ENCODE data around the gene PIK3R1.
"Not testable (repeated sequence)": the region's sequence is repeated elsewhere in the genome, so short reads cannot be mapped to it uniquely, and the experiment has no call there.

Gene PIK3R1

GRCh38 chr5:68192679-68193060 lies 22.9 kb upstream of the PIK3R1 start:
- no peak for DNase-seq (ENCODE audit: low read depth in 4 of 4, low spot score in 1 of 4)

- DNase-seq (ENCODE audit: low read depth in 4 of 4, low spot score in 1 of 4): no peak
Measured at GRCh38 chr5:68193481-68194036, 22.0 kb upstream of the PIK3R1 start.

DNA sequence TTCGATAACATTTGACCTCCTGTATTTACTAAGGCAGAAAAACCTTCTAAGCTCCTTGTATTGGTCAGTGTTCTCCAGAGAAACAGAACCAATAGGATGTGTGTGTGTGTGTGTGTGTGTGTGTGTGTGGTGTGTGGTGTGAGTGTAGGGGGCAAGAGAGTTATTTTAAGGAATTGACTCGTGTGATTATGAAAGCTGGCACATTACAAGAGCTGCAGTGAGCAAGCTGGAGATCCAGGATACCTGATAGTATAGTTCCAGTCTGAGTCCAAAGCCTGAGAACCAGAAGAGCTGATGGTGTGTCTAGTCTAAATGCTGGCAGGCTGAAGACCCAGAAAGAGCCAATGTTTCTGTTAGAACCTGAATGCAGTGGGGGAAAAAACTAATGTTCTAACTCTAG lies 21.2 kb upstream of the PIK3R1 start:
- DNase-seq (ENCODE audit: low read depth in 4 of 4, low spot score in 1 of 4): no peak

- DNase-seq (ENCODE audit: low read depth in 4 of 4, low spot score in 1 of 4): no peak
Measured at GRCh38 chr5:68195137-68195536, 20.4 kb upstream of the PIK3R1 start.

GRCh38 chr5:68196876-68197275 lies 18.7 kb upstream of the PIK3R1 start:
- no peak for DNase-seq (ENCODE audit: low read depth in 4 of 4, low spot score in 1 of 4)

- DNase-seq (ENCODE audit: low read depth in 4 of 4, low spot score in 1 of 4): no peak
Measured at GRCh38 chr5:68200288-68200687, 15.3 kb upstream of the PIK3R1 start.

DNA sequence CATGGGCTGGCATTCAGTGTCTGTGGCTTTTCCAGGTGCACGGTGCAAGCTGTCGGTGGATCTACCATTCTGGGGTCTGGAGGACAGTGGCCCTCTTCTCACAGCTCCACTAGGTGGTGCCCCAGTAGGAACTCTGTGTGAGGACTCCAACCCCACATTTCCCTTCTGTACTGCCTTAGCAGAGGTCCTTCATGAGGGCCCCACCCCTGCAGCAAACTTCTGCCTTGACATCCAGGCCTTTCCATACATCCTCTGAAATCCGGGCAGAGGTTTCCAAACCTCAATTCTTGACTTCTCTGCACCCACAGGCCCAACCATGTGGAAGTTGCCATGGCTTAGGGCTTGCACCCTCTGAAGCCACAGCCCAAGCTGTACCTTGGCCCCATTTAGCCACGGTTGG lies 4.9 kb upstream of the PIK3R1 start:
- DNase-seq (ENCODE audit: low read depth in 4 of 4, low spot score in 1 of 4): not testable (repeated sequence)

GRCh38 chr5:68214482-68215207 lies 911 bp upstream of the PIK3R1 start:
- DNase-seq (ENCODE audit: low read depth in 4 of 4, low spot score in 1 of 4): peak in 1 of 4 experiments; percentile 51

DNA sequence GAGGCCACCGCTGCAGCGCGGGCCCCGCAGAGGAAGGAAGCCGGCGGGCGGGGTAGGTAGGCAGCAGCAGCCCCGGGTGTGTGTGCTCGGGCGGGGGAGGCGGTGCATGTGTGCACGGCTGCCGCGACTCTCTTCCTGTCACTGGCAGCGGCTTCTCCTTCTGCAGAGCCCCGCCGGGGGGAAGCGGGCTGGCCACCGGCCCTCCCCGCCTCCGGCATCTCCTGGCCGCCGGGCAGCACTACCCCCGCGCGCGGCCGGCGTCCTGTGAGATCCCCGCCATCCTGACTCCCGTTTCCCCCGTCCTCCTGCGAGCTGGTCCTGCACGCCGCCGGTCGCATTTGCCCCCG lies 315 bp downstream of the PIK3R1 start:
- DNase-seq (ENCODE audit: low read depth in 4 of 4, low spot score in 1 of 4): no peak

- DNase-seq (ENCODE audit: low read depth in 4 of 4, low spot score in 1 of 4): peak in 3 of 4 experiments; percentile 31 to 59 (median 37)
Measured at GRCh38 chr5:68216245-68217046, 890 bp downstream of the PIK3R1 start.

DNA sequence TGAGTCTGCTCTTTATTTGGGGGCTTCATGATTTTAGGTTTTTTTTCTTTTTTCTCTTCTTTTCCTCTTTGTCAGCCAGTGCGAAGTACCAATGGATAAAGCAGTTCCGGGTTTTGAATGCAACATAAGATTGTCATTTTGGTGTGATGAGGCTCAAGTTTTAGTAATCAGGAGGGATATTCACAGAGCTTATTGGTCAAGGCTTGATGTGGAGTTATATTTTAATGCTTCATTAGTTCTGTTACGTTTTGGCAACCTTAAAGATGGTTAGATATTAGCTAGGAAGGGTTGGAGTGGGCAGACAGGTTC lies 1.4 kb downstream of the PIK3R1 start:
- DNase-seq (ENCODE audit: low read depth in 4 of 4, low spot score in 1 of 4): no peak

DNA sequence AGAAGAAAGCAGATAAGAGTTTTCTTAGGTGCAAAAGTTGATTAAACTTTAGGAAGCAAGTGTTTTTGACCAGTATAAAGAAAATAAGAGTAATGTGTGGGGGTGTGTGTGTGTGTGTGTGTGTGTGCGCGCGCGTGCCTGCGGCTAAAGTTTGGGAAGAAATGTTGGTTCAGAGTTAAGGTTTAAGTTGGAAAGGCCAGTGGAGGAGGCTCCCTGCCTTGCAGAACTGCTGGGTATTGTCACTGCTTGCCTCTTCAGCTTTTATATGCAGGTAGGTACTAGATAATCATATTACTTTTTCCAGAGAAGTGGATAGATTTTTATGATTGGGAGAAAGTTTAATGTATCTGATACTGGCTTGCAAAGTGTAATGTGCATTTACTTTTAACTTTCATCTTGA lies 2.0 kb downstream of the PIK3R1 start:
- DNase-seq (ENCODE audit: low read depth in 4 of 4, low spot score in 1 of 4): no peak

DNA sequence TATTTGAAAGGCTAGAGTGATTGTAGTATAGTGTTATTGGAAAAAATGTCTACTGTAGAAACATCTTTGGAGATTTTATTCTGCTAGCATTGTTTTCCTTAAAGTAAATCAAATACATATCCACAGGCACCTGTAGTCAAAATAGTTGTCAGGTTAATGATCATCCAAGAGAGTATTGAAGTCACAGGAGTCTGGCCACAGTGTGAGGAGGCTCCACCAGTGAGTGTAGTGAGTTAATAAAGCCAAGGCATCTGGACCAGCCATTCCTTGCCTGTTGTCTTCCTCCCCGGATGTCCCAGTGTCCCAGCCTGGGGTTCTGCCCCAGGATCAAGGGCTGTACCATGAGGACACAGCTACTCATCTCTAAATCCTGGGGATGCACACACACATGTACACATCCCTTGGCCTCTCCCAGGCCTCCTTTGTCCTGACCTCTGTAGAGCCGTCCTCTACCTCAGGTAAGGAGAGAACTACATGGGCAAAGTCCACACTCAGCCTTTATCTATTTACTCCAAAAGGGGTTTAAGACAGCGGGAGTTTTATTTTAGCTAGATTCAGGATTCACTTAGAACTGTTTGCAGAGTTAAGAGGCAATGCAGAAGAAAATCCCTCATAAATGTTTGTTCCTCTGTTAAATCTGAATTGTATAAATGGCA lies 3.7 kb downstream of the PIK3R1 start:
- DNase-seq (ENCODE audit: low read depth in 4 of 4, low spot score in 1 of 4): no peak

DNA sequence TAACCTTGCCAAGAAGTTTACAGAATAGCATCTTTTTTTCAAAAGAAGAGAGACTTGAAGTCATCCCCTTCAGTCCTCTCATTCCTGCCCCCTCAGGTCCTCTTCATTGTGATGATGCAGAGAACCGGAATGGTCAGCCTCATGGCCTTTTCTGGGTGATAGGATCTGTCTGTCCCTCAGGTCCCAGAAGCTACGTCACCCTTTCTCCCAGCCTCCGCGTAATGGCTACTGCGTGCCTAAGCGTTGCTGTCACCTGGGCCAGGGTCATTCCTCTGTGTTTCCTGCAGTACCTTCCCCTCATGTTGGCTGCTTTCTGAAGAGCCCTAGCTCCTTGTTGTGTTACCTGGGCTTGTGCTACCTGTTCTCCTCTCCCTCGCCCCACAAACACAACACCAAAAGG lies 4.7 kb downstream of the PIK3R1 start:
- DNase-seq (ENCODE audit: low read depth in 4 of 4, low spot score in 1 of 4): no peak

DNA sequence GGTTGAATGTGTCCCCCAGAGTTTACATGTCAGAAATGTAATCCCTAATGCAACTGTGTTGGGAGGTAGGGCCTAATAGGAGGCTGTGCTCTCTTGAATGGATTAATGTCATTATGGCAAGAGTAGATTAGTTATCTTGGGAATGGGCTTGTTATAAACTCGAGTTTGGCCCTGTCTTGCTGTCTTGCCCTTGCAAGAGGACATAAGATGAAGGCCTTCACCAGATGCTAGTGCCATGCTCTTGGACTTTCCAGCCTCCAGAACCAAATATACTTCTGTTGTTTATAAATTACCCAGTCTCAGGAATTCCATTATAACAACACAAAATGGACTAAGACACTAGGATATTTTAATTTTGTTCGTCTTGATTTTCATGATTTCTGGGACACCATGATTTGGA lies 5.4 kb downstream of the PIK3R1 start:
- no peak for DNase-seq (ENCODE audit: low read depth in 4 of 4, low spot score in 1 of 4)

GRCh38 chr5:68221488-68221887 lies 5.9 kb downstream of the PIK3R1 start:
- no peak for DNase-seq (ENCODE audit: low read depth in 4 of 4, low spot score in 1 of 4)

DNA sequence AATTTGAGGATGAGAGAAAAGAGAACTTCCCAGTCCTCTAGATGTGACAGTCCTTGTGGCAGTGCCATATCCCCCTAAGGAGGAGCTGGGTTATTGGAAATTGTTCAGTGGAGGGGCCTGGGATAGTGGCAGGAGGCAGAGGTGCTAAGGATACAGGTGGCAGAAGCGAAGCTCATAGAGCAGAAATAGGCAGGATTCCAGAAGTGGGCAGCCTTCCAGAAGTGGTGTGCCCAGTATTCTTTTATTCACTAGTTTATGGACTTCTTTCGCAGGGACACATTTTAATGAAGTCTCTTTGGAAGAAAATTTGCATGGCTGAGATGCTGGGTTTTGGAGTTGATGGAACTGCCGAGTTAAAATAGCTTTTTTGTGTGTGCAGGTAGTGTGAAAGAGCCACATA lies 6.8 kb downstream of the PIK3R1 start:
- no peak for DNase-seq (ENCODE audit: low read depth in 4 of 4, low spot score in 1 of 4)

DNA sequence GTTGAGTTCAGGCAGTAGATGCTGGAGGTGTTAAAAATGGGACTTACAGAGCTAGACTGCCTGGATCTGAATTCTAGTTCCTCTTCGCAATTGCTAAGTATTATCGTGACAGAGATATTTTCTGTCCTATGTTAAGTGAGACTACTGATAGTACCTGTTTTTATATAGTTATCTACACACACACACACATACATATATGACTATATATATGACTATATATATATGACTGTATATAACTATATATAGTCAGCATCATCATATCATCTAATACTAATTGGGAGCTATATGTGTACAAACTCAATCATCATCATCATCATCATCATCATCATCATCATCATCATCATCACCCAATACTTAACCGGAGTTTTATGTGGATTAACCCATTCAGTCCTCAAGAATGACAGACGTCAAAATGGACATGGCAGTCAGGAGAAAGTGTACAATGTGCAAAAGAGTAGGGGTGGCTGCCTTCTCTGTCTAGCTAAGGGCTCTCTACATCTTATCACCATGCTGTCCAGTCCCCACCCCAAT lies 7.3 kb downstream of the PIK3R1 start:
- no peak for DNase-seq (ENCODE audit: low read depth in 4 of 4, low spot score in 1 of 4)

DNA sequence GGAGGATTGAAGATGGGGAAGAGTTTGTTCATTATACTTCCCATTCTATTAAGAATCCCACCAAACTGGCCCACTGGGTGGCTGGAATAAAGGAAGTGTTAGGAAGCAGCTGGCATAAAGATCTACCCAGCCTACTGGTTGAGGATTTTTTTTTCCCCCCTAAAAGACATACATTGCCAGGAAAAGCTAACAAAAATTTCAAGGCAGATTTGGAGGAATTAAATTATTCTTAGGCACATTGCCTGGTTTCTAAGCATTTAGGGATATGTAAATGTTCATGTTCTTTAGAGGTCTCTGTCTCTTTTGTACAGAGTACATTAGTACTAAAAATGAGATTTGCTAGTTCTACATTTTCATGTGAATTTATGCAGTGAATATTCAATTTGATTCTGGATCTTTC lies 8.3 kb downstream of the PIK3R1 start:
- DNase-seq (ENCODE audit: low read depth in 4 of 4, low spot score in 1 of 4): no peak

DNA sequence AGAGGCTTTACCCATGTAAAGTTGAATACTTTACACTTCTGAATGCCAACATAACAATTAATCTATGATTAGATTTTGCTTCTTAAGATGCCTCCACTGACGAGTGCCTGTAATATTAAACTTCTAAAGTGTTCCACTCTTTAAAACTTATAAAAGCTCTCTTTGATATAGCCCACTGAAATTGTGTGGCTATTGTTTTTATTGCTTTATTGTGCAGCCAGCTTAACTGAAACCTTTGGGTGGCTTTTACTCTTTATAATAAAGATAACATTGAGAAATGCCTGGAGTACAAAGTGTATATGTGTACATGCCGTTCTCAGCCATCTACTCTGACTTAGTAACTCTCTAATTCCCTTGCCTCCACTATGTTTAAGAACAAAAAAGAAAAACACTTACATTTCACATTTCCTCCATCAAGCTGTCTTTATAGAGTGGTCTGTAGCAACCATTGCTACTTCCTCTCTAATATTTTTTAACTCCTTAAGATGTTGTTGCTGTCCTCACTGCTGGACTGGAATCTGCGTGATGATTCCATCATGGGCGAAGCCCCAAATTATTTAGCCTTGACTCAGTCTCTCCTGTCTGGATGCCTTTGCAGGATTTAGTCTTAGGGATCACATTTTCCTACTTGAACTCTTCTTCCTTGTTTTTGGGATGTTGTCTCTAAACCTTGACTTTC lies 9.1 kb downstream of the PIK3R1 start:
- DNase-seq (ENCODE audit: low read depth in 4 of 4, low spot score in 1 of 4): no peak

DNA sequence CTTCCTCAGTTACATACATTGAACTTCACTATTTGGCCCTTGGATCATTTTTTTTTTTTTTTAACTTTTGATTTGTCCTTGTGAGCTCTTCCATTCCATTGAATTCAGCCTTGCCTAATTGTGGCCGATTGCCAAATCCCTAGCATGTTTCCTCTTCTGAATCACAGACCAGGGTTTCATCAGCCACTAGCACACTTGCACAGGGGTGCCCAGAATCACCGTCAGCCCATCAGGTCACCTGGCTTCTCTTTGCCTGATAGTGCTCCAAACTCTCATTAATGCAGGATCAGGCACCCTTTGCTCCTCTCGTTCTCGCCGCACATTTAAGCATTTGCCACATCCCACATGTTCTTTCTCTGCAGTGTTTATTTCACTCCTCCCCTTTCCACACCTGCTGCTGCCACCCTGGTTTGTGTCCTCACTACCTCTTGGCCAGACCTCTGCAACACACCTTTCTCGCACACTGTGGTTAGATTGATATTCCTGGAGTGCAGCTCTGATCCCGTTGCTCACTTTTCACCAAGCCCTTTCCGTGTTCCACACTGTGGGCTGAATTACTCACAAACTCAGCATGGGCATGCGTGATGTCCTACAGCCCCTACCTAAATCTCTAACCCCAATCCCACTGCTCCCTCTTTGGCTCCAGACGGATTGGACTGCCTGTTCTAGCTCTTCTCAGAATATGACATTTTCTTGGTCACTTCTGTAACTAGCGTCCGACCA lies 9.8 kb downstream of the PIK3R1 start:
- no peak for DNase-seq (ENCODE audit: low read depth in 4 of 4, low spot score in 1 of 4)
